SU-DHL-6 (cell line): Measurements from ENCODE around the gene DNAAF8.

Source experiments
- H2AFZ ChIP-seq: fragments of 200-600 bp; sonication (generic); 2 replicates; pipeline ENCODE4 v1.6.1; 2014; ENCODE audit warnings: low read depth, mild to moderate bottlenecking, moderate library complexity, mixed read lengths, antibody characterized with exemption, low read length; ENCODE audit not compliant: severe bottlenecking
- H3F3A ChIP-seq: fragments of 200-600 bp; shearing (Covaris generic); 2 replicates; pipeline ENCODE4 v1.6.0; 2016; ENCODE audit warnings: antibody characterized with exemption, mild to moderate bottlenecking; ENCODE audit not compliant: insufficient read depth
- H3K27ac ChIP-seq: fragments of 200-600 bp; sonication (generic); 2 replicates; pipeline ENCODE4 v1.5.1; 2016; ENCODE audit warnings: low read depth, mild to moderate bottlenecking, low read length, moderate library complexity, mixed read lengths
- H3K27me3 ChIP-seq: fragments of 200-600 bp; sonication (generic), shearing (Covaris generic); 2 replicates; pipeline ENCODE4 v1.6.0; 2014; ENCODE audit warnings: mild to moderate bottlenecking, low read length
- H3K36me3 ChIP-seq: fragments of 200-600 bp; sonication (generic); 2 replicates; pipeline ENCODE4 v1.6.1; 2014; ENCODE audit warnings: mild to moderate bottlenecking, low read length, mixed read lengths
- H3K4me2 ChIP-seq: fragments of 300-600, 200-600 bp; shearing (Covaris generic), sonication (generic); 2 replicates; pipeline ENCODE4 v1.6.0; 2014; ENCODE audit warnings: low read length, low read depth, mild to moderate bottlenecking; ENCODE audit not compliant: poor library complexity, severe bottlenecking
- H3K4me3 ChIP-seq: fragments of 200-600 bp; sonication (generic); 2 replicates; pipeline ENCODE4 v1.5.1; 2014; ENCODE audit warnings: antibody characterized with exemption, low read length, mild to moderate bottlenecking, mixed read lengths; ENCODE audit not compliant: insufficient read depth, poor library complexity, severe bottlenecking
- H3K79me2 ChIP-seq: fragments of 200-600 bp; sonication (generic); 2 replicates; pipeline ENCODE4 v1.6.1; 2014; ENCODE audit warnings: mild to moderate bottlenecking, low read length, moderate library complexity; ENCODE audit not compliant: insufficient read depth
- H3K9ac ChIP-seq: fragments of 200-600 bp; sonication (generic); 2 replicates; pipeline ENCODE4 v1.7.0; 2014; ENCODE audit warnings: mild to moderate bottlenecking, low read length
- H3K9me2 ChIP-seq: fragments of 200-600 bp; sonication (generic); replicated peaks from 2 replicates; pipeline ENCODE4 v1.6.1; 2014; ENCODE audit warnings: low read length; ENCODE audit not compliant: insufficient read depth
- H3K9me3 ChIP-seq: fragments of 200-600 bp; sonication (generic); 2 replicates; pipeline ENCODE4 v1.6.1; 2014; ENCODE audit warnings: low read length, mixed read lengths; ENCODE audit not compliant: insufficient read depth
- H4K20me1 ChIP-seq: fragments of 200-600 bp; sonication (generic); 2 replicates; pipeline ENCODE4 v1.6.1; 2014; ENCODE audit warnings: low read depth, mild to moderate bottlenecking, antibody characterized with exemption, low read length, moderate library complexity, mixed read lengths
- EZH2phosphoT487 ChIP-seq: fragments of 200-600 bp; sonication (generic), shearing (Covaris generic); conservative IDR thresholded peaks from 2 replicates; pipeline ENCODE4 v1.6.1; 2018; ENCODE audit warnings: mild to moderate bottlenecking, antibody characterized with exemption, low read length, moderate library complexity, mixed read lengths
- TF ChIP-seq, protein P1 (sequence below): fragments of 200-600 bp; sonication (generic); IDR thresholded peaks from one replicate; pipeline ENCODE4 v1.5.1; 2017; ENCODE audit warnings: antibody characterized with exemption, mild to moderate bottlenecking, low read length, moderate library complexity; ENCODE audit not compliant: insufficient read depth, poor library complexity, severe bottlenecking

Gene DNAAF8

DNA sequence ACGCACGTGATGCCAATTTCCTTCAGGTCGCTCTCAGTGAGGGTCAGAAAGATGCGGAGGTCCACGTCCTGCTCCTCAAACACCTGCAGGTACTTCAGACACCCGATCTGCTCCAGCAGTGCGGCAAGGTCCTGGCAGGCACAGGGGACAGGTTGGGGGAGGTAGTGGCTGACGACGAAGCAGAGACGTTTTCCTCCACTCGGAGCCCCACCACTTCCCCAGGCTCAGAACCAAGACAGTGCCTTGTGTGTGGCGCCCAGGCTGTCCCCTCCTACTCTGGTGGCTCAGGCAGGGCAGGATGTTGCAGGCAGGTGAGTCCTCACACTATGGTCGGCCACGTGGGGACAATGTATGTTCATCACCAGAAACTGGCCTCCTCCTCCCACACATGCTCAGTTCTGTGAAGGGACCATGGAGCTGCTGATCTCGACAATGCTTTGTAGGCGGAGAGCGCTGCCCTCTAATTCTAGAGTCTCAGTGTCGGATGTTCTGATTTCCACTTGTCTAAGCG, 35.2 kb upstream of the DNAAF8 start:
- Histone ChIP-seq H3K27ac (no peak overlapping the region), H3K36me3 (no peaks in the 10 kb centered on the region), H2AFZ (no peak overlapping the region), H3F3A (no peaks in the 10 kb centered on the region), H4K20me1 (no peaks in the 10 kb centered on the region), H3K9me3 (no peaks in the 10 kb centered on the region), H3K79me2 (peaks cover under 1% of the 10 kb centered on the region; the same call in 1 of the 2 replicates), H3K9me2 (no peaks in the 10 kb centered on the region), H3K9ac (no peak overlapping the region), H3K4me2 (no peak overlapping the region), H3K27me3 (no peaks in the 10 kb centered on the region), H3K4me3 (no peak overlapping the region)
- no peak for TF ChIP-seq EZH2phosphoT487
- TF ChIP-seq, protein P1, sequence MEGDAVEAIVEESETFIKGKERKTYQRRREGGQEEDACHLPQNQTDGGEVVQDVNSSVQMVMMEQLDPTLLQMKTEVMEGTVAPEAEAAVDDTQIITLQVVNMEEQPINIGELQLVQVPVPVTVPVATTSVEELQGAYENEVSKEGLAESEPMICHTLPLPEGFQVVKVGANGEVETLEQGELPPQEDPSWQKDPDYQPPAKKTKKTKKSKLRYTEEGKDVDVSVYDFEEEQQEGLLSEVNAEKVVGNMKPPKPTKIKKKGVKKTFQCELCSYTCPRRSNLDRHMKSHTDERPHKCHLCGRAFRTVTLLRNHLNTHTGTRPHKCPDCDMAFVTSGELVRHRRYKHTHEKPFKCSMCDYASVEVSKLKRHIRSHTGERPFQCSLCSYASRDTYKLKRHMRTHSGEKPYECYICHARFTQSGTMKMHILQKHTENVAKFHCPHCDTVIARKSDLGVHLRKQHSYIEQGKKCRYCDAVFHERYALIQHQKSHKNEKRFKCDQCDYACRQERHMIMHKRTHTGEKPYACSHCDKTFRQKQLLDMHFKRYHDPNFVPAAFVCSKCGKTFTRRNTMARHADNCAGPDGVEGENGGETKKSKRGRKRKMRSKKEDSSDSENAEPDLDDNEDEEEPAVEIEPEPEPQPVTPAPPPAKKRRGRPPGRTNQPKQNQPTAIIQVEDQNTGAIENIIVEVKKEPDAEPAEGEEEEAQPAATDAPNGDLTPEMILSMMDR: no peak

DNA sequence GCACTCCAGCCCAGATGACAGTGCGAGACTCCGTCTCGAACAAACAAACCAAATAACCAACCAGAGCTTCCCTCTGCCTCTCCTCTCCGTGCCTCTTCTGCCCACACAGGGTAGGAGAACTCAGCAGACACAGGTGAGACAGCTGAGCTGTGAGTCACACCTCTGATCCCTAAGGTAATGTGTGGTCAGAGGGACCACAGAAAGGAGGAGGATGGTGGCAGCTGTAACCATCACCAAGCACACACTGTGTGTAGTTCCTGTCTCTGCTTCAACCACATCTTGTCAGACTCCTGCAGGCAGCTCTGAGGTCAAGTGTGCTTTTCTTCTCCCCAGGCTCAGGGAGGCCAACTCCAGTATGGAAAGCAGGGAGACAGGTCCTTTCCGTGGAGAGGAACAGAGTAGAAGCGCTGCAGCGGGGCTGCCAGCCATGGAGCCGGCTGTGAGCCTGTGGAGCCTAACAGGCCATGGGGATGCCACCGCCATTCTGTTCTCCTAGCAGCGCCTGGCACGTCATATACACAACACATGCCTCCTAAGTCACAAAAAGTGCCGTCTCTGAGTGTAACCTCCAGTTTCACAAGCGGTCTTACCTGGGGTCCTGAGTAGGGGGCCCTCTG, 33.8 kb upstream of the DNAAF8 start:
- Histone ChIP-seq H3K4me3 (no peak overlapping the region), H3K9ac (no peak overlapping the region), H2AFZ (no peak overlapping the region), H3K4me2 (no peak overlapping the region), H4K20me1 (no peaks in the 10 kb centered on the region), H3K27ac (no peak overlapping the region), H3F3A (no peaks in the 10 kb centered on the region), H3K36me3 (no peaks in the 10 kb centered on the region), H3K9me2 (no peaks in the 10 kb centered on the region), H3K79me2 (no peaks in the 10 kb centered on the region), H3K27me3 (no peaks in the 10 kb centered on the region), H3K9me3 (no peaks in the 10 kb centered on the region)
- TF ChIP-seq, protein P1: no peak
- TF ChIP-seq EZH2phosphoT487: no peak

DNA sequence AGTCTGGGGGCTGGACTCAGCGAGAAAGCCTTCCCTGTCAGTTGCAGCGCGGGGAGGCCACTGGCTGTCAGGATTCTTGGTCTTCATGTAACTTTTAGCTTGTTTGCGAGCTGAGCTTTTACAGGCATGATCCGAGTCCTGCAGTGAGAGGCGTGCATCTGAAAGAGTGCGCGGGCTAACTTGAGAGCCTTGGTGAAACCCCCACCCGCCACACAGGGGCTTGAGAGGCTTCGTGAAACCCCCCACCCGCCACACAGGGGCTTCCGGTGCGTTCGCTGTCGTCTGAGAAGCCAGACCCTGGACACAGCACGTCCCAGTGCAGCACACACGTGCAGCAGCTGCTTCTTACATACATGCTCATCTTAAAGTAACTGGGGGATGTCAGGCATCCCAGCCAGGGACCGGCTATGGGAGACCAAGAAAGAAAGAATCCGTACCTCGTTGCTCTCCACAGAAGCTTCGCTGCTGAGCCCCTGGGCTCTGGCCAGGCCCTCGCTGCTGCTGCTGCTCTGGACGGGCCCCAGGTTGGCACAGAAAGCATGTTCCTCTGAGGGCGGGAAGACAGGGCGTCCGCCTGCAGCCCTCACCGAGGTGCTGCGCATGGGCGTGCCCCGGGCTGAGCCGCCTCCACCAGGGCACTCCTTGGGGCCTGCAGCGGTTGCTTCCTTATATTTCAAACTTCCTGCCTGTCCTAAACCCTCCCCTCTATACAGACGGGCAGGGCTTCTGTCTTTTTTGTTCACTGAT, 33.2 kb upstream of the DNAAF8 start:
- no peaks in the 10 kb centered on the region for H3K9me2 ChIP-seq
- H3K27me3 ChIP-seq: no peaks in the 10 kb centered on the region
- TF ChIP-seq EZH2phosphoT487: no peak
- TF ChIP-seq, protein P1: no peak
- H3K36me3 ChIP-seq: no peaks in the 10 kb centered on the region
- no peaks in the 10 kb centered on the region for H4K20me1 ChIP-seq
- no peak overlapping the region for H3K4me2 ChIP-seq
- no peaks in the 10 kb centered on the region for H3K79me2 ChIP-seq
- H3K4me3 ChIP-seq: no peak overlapping the region
- no peaks in the 10 kb centered on the region for H3K9me3 ChIP-seq
- no peaks in the 10 kb centered on the region for H3F3A ChIP-seq
- no peak overlapping the region for H3K27ac ChIP-seq
- no peak overlapping the region for H3K9ac ChIP-seq
- no peak overlapping the region for H2AFZ ChIP-seq
